Measurements from ENCODE around the gene RBMS1.

Gene RBMS1

GRCh38 chr2:160294339-160294803, 199.2 kb downstream of the RBMS1 start:
- no peak for DNase-seq

GRCh38 chr2:160293391-160294091, 200.1 kb downstream of the RBMS1 start:
- no peak for DNase-seq

- no peak for DNase-seq
These were observed 201.4 kb downstream of the RBMS1 start for GRCh38 chr2:160292225-160292624.

GRCh38 chr2:160291382-160291781, 202.2 kb downstream of the RBMS1 start:
- DNase-seq = no peak

GRCh38 chr2:160290598-160290997, 203.0 kb downstream of the RBMS1 start:
- no peak for DNase-seq

- DNase-seq = no peak
These were observed 203.8 kb downstream of the RBMS1 start for GRCh38 chr2:160289831-160290230.

GRCh38 chr2:160289126-160289525, 204.5 kb downstream of the RBMS1 start:
- DNase-seq = no peak

- DNase-seq = no peak
These were observed 205.3 kb downstream of the RBMS1 start for GRCh38 chr2:160288324-160288723.

GRCh38 chr2:160287476-160287875, 206.1 kb downstream of the RBMS1 start:
- no peak for DNase-seq

- DNase-seq = no peak
These were observed 207.1 kb downstream of the RBMS1 start for GRCh38 chr2:160286551-160286950.

- DNase-seq = no peak
These were observed 209.9 kb downstream of the RBMS1 start for GRCh38 chr2:160283675-160284074.

GRCh38 chr2:160282063-160282580, 211.5 kb downstream of the RBMS1 start:
- no peak for DNase-seq

- DNase-seq = no peak
These were observed 212.4 kb downstream of the RBMS1 start for GRCh38 chr2:160281213-160281612.

GRCh38 chr2:160279813-160280465, 213.7 kb downstream of the RBMS1 start:
- no peak for DNase-seq

GRCh38 chr2:160278879-160279177, 214.8 kb downstream of the RBMS1 start:
- no peak for DNase-seq

- DNase-seq = no peak
These were observed 215.3 kb downstream of the RBMS1 start for GRCh38 chr2:160278101-160278878.

GRCh38 chr2:160277151-160277550, 216.5 kb downstream of the RBMS1 start:
- DNase-seq = no peak

- no peak for DNase-seq
These were observed 218.0 kb downstream of the RBMS1 start for GRCh38 chr2:160275656-160276055.

GRCh38 chr2:160271171-160272086, 222.2 kb downstream of the RBMS1 start:
- peak in 1 of 2 experiments; percentile 5 for DNase-seq

- peak in 1 of 2 experiments; percentile 14 for DNase-seq
These were observed 223.0 kb downstream of the RBMS1 start for GRCh38 chr2:160270571-160271113.

GRCh38 chr2:160269803-160270570, 223.6 kb downstream of the RBMS1 start:
- DNase-seq = no peak

Measured in NCI-H187 (cell line).